Gastroesophageal sphincter (tissue), 3 donors: ENCODE data around the gene LIN28B.

ENCODE experiments used
- POLR2A ChIP-seq, 2 donors: fragments of 450-650 bp; IDR thresholded peaks; one replicate each; pipeline ENCODE4 v1.6.1; 2017; ENCODE audit warnings: antibody characterized with exemption in 2 of 2, mild to moderate bottlenecking in 2 of 2, moderate library complexity in 1 of 2
- TF ChIP-seq, protein P1 (sequence below), 4 experiments: fragments of 200-600 bp in 2 of 4; fragments of 450-650 bp in 2 of 4; sonication (generic) in 1 of 4; IDR thresholded peaks; one replicate each; pipeline ENCODE4 v1.5.1; 2017 to 2019; ENCODE audit warnings: antibody characterized with exemption in 4 of 4, mild to moderate bottlenecking in 2 of 4, moderate library complexity in 2 of 4

DNA sequence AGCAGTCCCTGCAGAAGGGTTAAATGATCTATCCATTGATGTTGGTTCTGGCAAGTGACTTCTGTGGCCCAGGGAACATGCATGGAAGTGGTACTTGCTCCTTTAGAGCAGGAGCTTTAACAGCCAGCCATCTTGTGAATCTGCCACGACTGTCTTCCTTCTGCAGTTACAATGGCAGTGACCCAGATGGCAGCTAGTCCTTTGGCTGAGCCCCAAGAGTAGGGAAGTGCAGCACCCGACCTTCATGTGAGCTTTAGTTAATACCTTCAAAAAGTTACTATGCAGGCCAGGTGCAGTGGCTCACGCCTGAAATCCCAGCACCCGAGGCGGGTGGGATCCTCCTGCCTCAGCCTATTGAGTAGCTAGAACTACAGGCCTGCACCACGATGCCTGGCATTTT, 156.5 kb downstream of the LIN28B start:
- TF ChIP-seq POLR2A (IDR thresholded peaks at IDR 0.05) = no peak
- TF ChIP-seq, protein P1, sequence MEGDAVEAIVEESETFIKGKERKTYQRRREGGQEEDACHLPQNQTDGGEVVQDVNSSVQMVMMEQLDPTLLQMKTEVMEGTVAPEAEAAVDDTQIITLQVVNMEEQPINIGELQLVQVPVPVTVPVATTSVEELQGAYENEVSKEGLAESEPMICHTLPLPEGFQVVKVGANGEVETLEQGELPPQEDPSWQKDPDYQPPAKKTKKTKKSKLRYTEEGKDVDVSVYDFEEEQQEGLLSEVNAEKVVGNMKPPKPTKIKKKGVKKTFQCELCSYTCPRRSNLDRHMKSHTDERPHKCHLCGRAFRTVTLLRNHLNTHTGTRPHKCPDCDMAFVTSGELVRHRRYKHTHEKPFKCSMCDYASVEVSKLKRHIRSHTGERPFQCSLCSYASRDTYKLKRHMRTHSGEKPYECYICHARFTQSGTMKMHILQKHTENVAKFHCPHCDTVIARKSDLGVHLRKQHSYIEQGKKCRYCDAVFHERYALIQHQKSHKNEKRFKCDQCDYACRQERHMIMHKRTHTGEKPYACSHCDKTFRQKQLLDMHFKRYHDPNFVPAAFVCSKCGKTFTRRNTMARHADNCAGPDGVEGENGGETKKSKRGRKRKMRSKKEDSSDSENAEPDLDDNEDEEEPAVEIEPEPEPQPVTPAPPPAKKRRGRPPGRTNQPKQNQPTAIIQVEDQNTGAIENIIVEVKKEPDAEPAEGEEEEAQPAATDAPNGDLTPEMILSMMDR (IDR thresholded peaks at IDR 0.05) = no peak
